ENCODE data around the gene OR2V1. TPM values are rescaled to one million over a fixed set of nuclear protein-coding genes. Genes with fewer than 3 reads are reported as not detected.

Gene OR2V1
- total RNA-seq, 6 experiments from 2014 or later: not detected

- Mint-ChIP-seq H3K4me1 (ENCODE audit: low read depth) (peaks cover 62% of the 10 kb centered on the region), H3K27me3 (ENCODE audit: insufficient read depth) (peaks cover 13% of the 10 kb centered on the region), H3K27ac (no peak overlapping the region), H3K4me3 (no peak overlapping the region), H3K36me3 (ENCODE audit: low read depth) (no peaks in the 10 kb centered on the region), H3K9me3 (no peaks in the 10 kb centered on the region)
- DNase-seq: no peak
- TF ChIP-seq, protein P1, sequence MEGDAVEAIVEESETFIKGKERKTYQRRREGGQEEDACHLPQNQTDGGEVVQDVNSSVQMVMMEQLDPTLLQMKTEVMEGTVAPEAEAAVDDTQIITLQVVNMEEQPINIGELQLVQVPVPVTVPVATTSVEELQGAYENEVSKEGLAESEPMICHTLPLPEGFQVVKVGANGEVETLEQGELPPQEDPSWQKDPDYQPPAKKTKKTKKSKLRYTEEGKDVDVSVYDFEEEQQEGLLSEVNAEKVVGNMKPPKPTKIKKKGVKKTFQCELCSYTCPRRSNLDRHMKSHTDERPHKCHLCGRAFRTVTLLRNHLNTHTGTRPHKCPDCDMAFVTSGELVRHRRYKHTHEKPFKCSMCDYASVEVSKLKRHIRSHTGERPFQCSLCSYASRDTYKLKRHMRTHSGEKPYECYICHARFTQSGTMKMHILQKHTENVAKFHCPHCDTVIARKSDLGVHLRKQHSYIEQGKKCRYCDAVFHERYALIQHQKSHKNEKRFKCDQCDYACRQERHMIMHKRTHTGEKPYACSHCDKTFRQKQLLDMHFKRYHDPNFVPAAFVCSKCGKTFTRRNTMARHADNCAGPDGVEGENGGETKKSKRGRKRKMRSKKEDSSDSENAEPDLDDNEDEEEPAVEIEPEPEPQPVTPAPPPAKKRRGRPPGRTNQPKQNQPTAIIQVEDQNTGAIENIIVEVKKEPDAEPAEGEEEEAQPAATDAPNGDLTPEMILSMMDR (IDR thresholded peaks at IDR 0.05): peak; percentile 78
Measured at GRCh38 chr5:181167814-181168488, 37.0 kb upstream of the OR2V1 start.

GRCh38 chr5:181166812-181167733 lies 36.1 kb upstream of the OR2V1 start:
- H3K36me3 Mint-ChIP-seq (ENCODE audit: low read depth): no peaks in the 10 kb centered on the region
- DNase-seq: no peak
- H3K27me3 Mint-ChIP-seq (ENCODE audit: insufficient read depth): peaks cover 13% of the 10 kb centered on the region
- H3K9me3 Mint-ChIP-seq: no peaks in the 10 kb centered on the region
- H3K27ac Mint-ChIP-seq: no peak overlapping the region
- peaks cover 64% of the 10 kb centered on the region for H3K4me1 Mint-ChIP-seq (ENCODE audit: low read depth)
- H3K4me3 Mint-ChIP-seq: no peak overlapping the region
- TF ChIP-seq, protein P1 (IDR thresholded peaks at IDR 0.05): no peak

DNA sequence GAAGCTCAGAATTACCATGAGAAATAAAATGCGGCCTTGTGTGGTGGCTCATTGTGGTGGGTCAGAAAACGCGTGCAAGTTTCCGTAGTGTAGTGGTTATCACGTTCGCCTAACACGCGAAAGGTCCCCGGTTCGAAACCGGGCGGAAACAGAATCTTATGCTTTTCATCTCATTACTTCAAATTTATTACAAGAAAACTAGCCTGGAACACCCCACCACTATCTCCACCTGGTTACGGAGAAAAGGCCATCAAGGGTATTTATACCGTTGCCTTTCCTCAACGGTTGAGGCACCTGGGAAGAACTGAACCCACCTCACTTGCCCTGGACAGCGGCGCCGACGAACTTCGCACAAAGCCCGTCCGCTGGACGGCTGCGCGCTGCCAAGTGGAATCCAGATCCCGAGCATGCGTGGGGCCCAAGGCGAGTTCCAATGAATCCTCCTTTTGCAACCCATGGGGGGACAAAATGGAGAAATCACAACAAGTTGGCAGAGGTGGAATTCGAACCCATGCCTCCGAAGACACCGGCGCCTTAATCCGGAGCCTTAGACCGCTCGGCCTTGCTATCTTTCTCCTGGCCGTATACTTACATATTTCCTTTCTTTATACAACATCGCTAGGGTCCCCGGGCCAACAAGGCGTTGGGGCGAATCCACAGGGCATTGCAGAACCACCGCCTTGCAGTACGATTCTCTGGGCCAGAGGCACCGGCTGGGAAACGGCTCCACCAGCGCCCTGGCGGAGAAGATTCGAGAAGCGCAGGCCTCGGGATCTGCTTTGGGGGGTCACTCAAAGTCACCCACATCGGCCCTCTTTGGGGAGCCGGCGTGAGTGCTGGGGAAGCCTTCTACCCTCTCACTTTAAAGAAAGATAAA lies 33.3 kb upstream of the OR2V1 start:
- H3K4me3 Mint-ChIP-seq: peak overlapping the region; percentile 86
- H3K27ac Mint-ChIP-seq: peak overlapping the region; percentile 59; the same call in 1 of the 2 replicates

GRCh38 chr5:181163487-181164075 lies 32.6 kb upstream of the OR2V1 start:
- no peaks in the 10 kb centered on the region for H3K9me3 Mint-ChIP-seq
- peak; percentile 40 for DNase-seq
- peak overlapping the region; percentile 59 for H3K27ac Mint-ChIP-seq

More for the DNA sequence above, 33.3 kb upstream of the OR2V1 start:
- Mint-ChIP-seq H3K9me3 (no peaks in the 10 kb centered on the region), H3K36me3 (ENCODE audit: low read depth) (no peaks in the 10 kb centered on the region), H3K4me1 (ENCODE audit: low read depth) (peaks cover 66% of the 10 kb centered on the region), H3K27me3 (ENCODE audit: insufficient read depth) (peaks cover 11% of the 10 kb centered on the region)
- peak; percentile 62 for DNase-seq
- TF ChIP-seq, protein P1 (IDR thresholded peaks at IDR 0.05): no peak

More at GRCh38 chr5:181163487-181164075, 32.6 kb upstream of the OR2V1 start:
- Mint-ChIP-seq H3K27me3 (ENCODE audit: insufficient read depth) (peaks cover 5% of the 10 kb centered on the region), H3K36me3 (ENCODE audit: low read depth) (no peaks in the 10 kb centered on the region), H3K4me1 (ENCODE audit: low read depth) (peaks cover 63% of the 10 kb centered on the region), H3K4me3 (peak overlapping the region; percentile 86)
- TF ChIP-seq, protein P1 (IDR thresholded peaks at IDR 0.05): 0 out of 2 replicates have a peak, but pooled peaks have one; percentile 10
